Astrocyte of the cerebellum (primary cell): ENCODE data around the gene SENP6.

ENCODE experiments used
- DNase-seq: peaks from one replicate; pipeline ENCODE4 v3.0.0-alpha.2; 2011; ENCODE audit warnings: low read depth
- H3K4me3 ChIP-seq: 2 replicates; pipeline ENCODE4 v1.5.1; 2011; ENCODE audit warnings: mild to moderate bottlenecking, low read depth, low read length, moderate library complexity
- CTCF ChIP-seq: IDR thresholded peaks from 2 replicates; pipeline ENCODE4 v1.5.1; 2012; ENCODE audit warnings: low read length, low read depth, moderate library complexity, mild to moderate bottlenecking; ENCODE audit errors: missing control alignments
- in situ Hi-C: cut with HindIII; loops from 2 replicates; pipeline ENCODE4 v1.10.0; 2017; ENCODE audit warnings: low sequenced_read_pairs

SENP6 gene

GRCh38 chr6:75608304-75608703 is 6.6 kb downstream of the SENP6 start:
- TF ChIP-seq CTCF: no peak
- H3K4me3 ChIP-seq: no peak overlapping the region
- DNase-seq: no peak
- in situ Hi-C loops: no loop called here

DNA sequence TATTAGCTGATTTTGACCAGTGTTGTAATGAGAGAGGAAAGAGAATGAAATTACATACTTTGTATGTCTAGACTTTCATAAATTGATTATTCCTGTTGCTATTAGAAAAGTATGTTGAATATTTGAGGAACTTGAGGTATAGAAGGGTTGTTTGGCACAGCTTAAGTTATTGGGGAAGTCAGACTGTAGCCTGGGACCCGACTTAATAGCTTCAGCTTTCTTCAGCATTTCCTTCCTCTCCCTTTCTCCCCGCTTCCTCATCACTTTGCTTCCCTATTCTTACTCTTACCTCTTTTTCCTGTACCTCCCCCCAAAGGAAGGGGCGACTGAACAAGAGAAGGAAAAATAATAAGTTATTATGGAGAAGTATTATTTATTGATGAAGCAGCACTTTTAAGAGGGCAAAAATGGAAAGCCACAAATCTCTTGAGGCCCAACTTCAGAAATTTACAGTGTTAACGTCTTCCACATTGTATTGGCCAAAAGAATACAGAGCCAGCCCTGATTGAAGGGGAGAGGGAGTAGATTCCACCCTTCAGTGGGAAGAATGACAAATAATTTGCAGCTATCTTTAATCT is 7.4 kb downstream of the SENP6 start:
- H3K4me3 ChIP-seq: no peak overlapping the region
- no peak for DNase-seq
- no peak for TF ChIP-seq CTCF
- in situ Hi-C loops: no loop called here

DNA sequence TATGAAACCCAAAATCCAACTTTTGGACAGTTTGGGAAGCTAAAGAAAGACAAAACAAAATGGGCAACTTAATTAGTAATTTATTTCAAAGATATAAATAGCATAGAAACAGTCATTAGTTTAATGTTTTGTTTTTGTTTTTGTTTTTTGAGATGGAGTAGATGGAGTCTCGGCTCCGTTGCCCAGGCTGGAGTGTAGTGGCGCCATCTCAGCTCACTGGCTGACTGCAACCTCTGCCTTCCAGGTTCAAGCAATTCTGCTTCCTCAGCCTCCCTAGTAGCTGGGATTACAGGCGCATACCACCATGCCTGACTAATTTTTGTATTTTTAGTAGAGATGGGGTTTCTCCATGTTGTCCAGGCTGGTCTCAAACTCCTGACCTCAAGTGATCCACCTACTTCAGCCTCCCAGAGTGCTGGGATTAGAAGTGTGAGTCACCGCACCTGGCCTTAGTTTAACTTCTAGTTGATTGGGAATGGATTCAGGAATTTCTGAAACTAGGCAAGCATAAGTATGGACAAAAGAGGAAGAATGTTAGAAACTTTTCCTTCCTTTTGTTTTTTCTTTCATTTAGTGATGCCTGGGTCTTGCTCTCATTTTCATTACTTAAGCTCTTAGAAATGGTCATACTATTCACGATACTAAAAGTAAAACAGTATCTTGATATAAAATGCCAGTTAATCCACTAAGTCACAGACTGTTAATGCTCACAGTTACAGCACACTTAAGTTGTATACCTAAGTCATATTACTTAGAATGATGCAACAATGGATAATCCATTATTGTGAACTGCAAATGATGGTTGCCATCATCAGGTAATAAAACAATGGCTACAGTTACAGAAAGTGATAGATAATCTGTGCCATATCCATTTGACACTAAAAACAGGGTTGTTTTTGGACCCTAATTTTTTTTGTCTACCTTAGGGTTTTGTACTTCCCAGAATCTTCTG is 8.2 kb downstream of the SENP6 start:
- peak; percentile 51 for DNase-seq
- TF ChIP-seq CTCF: no peak
- no peak overlapping the region for H3K4me3 ChIP-seq
- in situ Hi-C loops: no loop called here

DNA sequence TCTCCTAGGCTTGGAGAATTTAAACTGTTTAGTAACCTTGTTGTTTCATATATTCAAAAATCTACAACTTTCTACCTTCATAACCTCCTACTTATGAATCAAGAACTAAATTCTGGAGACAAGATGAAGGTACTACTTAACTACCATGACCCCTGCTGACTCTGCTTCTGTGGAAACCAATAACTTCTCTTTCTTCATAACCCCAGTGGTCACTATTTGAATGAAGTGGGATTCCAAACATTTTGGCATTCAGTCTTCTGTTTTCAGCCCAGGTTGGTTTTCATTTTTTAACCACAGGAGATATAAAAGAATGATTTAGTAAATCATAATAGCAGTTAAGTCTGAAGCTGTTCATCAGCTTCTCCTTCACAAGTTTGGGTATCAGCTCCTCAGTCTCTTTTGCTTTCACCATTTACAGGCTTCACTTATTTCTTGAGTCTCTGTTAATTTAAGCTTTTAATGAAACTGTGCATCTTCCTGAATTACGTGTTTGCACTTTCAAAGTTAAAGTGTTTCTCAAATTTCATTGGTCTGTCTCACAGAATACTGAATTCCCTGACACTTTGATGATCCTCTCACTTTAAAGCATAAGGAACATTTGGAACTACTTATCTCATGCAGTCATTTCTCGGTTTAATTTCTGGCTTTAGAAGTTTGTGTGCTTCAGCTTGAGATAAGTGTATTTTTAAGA is 9.5 kb downstream of the SENP6 start:
- TF ChIP-seq CTCF: no peak
- DNase-seq: peak; percentile 81
- no peak overlapping the region for H3K4me3 ChIP-seq
- in situ Hi-C loops: no loop called here

GRCh38 chr6:75611702-75612375 is 10.2 kb downstream of the SENP6 start:
- no peak for TF ChIP-seq CTCF
- no peak overlapping the region for H3K4me3 ChIP-seq
- DNase-seq: no peak
- in situ Hi-C loops: no loop called here

- no peak for TF ChIP-seq CTCF
- in situ Hi-C loops: no loop called here
- H3K4me3 ChIP-seq: no peak overlapping the region
- no peak for DNase-seq
These were observed 10.8 kb downstream of the SENP6 start for GRCh38 chr6:75612434-75612833.
